ENCODE data around the gene ZC3H10. TPM values are rescaled to one million over a fixed set of nuclear protein-coding genes. Genes with fewer than 3 reads are reported as not detected.

ZC3H10 gene
- 5.0 and 7.4 TPM in 2 replicates for total RNA-seq

GRCh38 chr12:56117778-56118687 is at the start of gene ZC3H10:
ZC3H10 (plus strand) TSS chr12:56118266; CDS start chr12:56120563, 2,297 bp downstream.

GRCh38 chr12:56079723-56080555 is 38.1 kb upstream of the ZC3H10 start, which contains the start of gene ERBB3:
ERBB3 (plus strand) TSS chr12:56080165; CDS start chr12:56080301, 136 bp downstream.

GRCh38 chr12:56104109-56104814 is 13.8 kb upstream of the ZC3H10 start, which contains the start of gene PA2G4:
PA2G4 (plus strand) TSS chr12:56104559; CDS start chr12:56104738, 179 bp downstream.

GRCh38 chr12:56116267-56117081 is 1.6 kb upstream of the ZC3H10 start, which contains the start of gene RPL41:
RPL41 (plus strand) TSS chr12:56116633.

GRCh38 chr12:56127888-56128669 is 10.0 kb downstream of the ZC3H10 start, which contains the start of gene ESYT1:
ESYT1 (plus strand) TSS chr12:56128267; CDS start chr12:56128320, 53 bp downstream.

GRCh38 chr12:56152132-56152755 is 34.2 kb downstream of the ZC3H10 start, which contains the start of gene MYL6B:
MYL6B (plus strand) TSS chr12:56152587; CDS start chr12:56153919, 1,332 bp downstream.

GRCh38 chr12:56158029-56158925 is 40.2 kb downstream of the ZC3H10 start, which contains the start of gene MYL6:
MYL6 (plus strand) TSS chr12:56158359; CDS start chr12:56158402, 43 bp downstream.

Other genes with a start within 250 kb of the ZC3H10 start
- 27.9 and 33.9 TPM in 2 replicates for gene PYM1, start 190.4 kb upstream of the ZC3H10 start, total RNA-seq
- 32.4 and 42.4 TPM in 2 replicates for gene DGKA, start 187.1 kb upstream of the ZC3H10 start, total RNA-seq
- gene PMEL, start 152.2 kb upstream of the ZC3H10 start, total RNA-seq = 0.72 and 0.88 TPM in 2 replicates
- 7.2 and 73.4 TPM in 2 replicates for gene CDK2, start 151.4 kb upstream of the ZC3H10 start, total RNA-seq
- 77.3 and 104 TPM in 2 replicates for gene RAB5B, start 144.2 kb upstream of the ZC3H10 start, total RNA-seq
- 5.9 and 17.3 TPM in 2 replicates for gene SUOX, start 121.0 kb upstream of the ZC3H10 start, total RNA-seq
- 2.8 and 4.9 TPM in 2 replicates for gene IKZF4, start 97.2 kb upstream of the ZC3H10 start, total RNA-seq
- gene RPS26, start 76.3 kb upstream of the ZC3H10 start, total RNA-seq = 329 and 597 TPM in 2 replicates
- under 0.01 and 0.22 TPM in 2 replicates for gene ERBB3, start 38.1 kb upstream of the ZC3H10 start, total RNA-seq
- 136 and 194 TPM in 2 replicates for gene PA2G4, start 13.7 kb upstream of the ZC3H10 start, total RNA-seq
- 918 and 4,761 TPM in 2 replicates for gene RPL41, start 1.6 kb upstream of the ZC3H10 start, total RNA-seq
- gene ESYT1, start 10.0 kb downstream of the ZC3H10 start, total RNA-seq = 334 and 363 TPM in 2 replicates
- 39.5 and 81.2 TPM in 2 replicates for gene MYL6B, start 34.3 kb downstream of the ZC3H10 start, total RNA-seq
- 1,095 and 1,312 TPM in 2 replicates for gene MYL6, start 40.1 kb downstream of the ZC3H10 start, total RNA-seq
- gene SMARCC2, start 71.2 kb downstream of the ZC3H10 start, total RNA-seq = 45.4 and 50.1 TPM in 2 replicates
- gene RNF41, start 103.7 kb downstream of the ZC3H10 start, total RNA-seq = 104 and 236 TPM in 2 replicates
- 26.3 and 42.1 TPM in 2 replicates for gene NABP2, start 106.1 kb downstream of the ZC3H10 start, total RNA-seq
- not detected in 2 replicates for gene SLC39A5, start 111.8 kb downstream of the ZC3H10 start, total RNA-seq
- 21.2 and 39.4 TPM in 2 replicates for gene ANKRD52, start 140.1 kb downstream of the ZC3H10 start, total RNA-seq
- gene COQ10A, start 148.7 kb downstream of the ZC3H10 start, total RNA-seq = 10.3 and 14.9 TPM in 2 replicates
- gene CS, start 182.1 kb downstream of the ZC3H10 start, total RNA-seq = 83.4 and 160 TPM in 2 replicates
- 84.8 and 105 TPM in 2 replicates for gene CNPY2, start 197.7 kb downstream of the ZC3H10 start, total RNA-seq
- 13.6 and 20.6 TPM in 2 replicates for gene PAN2, start 215.7 kb downstream of the ZC3H10 start, total RNA-seq
- gene IL23A, start 220.6 kb downstream of the ZC3H10 start, total RNA-seq = not detected in 2 replicates
- 271 and 396 TPM in 2 replicates for gene STAT2, start 241.8 kb downstream of the ZC3H10 start, total RNA-seq
- not detected in 2 replicates for gene APOF, start 244.6 kb downstream of the ZC3H10 start, total RNA-seq